Left forelimb (tissue), 1 donor: ENCODE results near the gene COL13A1.

Source experiments
- DNase-seq: peaks from one replicate; pipeline ENCODE4 v3.0.0-alpha.2; 2018; ENCODE audit warnings: low spot score

COL13A1 gene

GRCh38 chr10:69791812-69792211, 9.9 kb upstream of the COL13A1 start:
- no peak for DNase-seq

DNA sequence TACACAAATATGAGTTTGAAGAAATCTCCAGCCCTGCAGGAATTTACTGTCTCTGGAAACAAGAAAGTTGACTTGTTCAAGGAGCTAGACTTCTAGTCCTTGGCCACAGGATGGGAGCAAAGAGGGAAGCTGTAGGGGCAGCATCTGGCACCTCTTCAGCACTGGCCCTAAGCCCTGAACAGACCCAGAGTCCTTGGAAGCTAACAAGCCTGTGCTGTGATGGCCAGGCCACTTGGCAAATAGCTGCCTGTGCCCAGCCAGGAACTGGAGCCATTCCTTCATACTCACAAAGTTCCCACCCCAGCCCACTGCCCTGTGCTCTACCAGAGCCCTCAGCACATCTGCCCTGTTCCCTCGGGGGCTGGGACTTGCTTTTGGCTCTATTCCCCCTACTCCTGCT, 9.4 kb upstream of the COL13A1 start:
- no peak for DNase-seq

GRCh38 chr10:69794673-69795072, 7.0 kb upstream of the COL13A1 start:
- DNase-seq: no peak

DNA sequence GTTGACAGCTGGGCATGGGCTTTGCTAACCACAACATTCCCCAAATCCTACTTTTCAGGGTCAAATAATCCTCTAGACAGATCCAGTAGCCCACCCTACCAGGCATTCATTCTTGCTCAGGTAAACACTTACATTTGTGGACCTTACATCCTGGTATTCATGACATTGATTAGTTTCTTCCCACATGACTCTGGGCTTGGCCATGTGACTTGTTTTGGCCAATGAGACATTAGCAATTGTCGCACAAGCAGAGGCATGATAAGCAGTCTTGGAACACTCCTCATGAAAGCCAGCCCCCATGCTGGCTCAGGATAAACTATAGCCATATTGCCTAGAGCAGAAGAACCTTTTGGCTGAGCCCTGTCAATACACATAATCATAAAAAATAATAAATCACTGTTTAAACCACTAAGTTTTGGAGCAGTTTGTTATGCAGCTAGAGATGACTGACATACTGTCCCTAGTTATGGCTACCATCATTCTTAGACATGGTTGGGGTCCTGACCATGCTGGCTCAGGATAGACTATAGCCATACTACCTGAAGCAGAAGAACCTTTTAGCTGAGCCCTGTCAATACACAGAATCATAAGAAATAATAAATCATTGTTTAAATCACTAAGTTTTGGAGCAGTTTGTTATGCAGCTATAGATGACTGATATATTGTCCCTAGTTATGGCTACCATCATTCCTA, 6.3 kb upstream of the COL13A1 start:
- DNase-seq: no peak

DNA sequence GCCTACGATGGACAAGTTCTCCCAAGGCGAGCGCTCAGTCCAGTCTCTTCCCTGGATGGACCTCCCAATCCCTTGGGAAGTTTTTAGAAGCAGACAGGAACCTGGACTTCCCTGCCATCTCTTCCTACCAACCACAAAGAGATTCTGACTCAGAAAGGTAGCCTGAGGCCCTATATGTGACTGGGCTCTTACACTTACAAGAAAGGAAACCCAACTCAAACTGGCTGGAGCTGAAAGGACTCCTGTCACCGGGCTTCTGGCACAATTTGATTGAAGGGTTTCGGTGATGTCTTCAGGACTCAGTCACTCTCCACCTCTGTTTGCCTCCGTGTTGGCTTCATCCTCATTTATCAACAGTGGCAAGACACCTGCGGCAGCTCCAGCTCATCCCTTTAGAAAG, 3.7 kb upstream of the COL13A1 start:
- no peak for DNase-seq

DNA sequence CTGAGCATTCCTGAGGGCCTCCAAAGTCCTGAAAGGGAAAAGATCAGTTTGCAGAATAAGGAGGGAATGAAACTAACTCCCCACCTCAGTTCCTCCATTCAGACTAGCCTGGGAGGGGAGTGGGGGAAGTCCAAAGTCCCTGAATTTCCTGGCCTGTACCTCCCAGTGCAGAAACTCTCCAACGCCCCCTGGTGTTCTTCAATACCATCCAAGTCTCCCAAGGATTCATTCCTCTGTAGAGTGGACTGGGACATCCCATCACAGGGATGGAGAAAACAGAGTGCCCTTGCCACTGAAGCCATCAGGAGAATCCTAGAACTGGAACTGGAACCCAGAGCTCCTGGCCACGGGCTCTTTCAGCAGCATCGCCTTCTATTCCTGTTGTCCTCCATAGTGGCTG, 1.6 kb upstream of the COL13A1 start:
- no peak for DNase-seq

DNA sequence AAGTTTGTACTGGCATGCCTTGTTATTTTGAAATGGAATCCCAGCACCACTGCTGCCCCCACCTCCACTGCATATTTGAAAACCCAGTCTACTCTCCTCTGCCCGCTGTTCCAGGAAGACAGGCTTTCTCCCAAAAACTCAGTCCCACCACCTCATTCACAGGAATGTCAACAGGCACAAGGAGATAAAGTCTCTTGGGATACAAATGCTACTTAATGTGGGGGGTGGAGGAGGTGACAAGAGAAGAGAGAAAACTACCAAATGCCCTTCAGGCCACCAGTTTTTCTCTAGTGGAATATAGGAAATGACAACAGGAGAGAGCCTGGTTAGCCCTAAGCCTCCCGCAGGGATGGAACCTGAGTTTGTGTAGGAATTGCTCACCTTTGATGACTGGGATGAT, 1.0 kb upstream of the COL13A1 start:
- DNase-seq: no peak

DNA sequence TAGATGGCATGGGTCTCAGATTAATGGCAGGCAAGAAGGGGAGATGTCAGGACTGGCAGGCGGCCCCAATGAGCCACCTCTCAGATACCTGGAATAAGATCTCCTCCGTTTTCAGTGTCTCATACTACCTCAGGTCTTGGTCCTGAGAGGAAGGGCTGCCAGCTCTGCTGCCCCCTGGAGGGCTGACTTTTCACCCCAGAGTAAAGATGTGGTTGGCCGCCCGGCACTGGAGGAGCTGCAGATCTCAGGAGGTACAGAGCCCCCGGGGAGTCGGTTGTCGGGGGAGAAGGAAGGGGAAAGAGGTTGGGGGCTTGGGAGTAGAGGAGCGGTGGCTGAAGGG, 642 bp upstream of the COL13A1 start:
- DNase-seq: no peak

DNA sequence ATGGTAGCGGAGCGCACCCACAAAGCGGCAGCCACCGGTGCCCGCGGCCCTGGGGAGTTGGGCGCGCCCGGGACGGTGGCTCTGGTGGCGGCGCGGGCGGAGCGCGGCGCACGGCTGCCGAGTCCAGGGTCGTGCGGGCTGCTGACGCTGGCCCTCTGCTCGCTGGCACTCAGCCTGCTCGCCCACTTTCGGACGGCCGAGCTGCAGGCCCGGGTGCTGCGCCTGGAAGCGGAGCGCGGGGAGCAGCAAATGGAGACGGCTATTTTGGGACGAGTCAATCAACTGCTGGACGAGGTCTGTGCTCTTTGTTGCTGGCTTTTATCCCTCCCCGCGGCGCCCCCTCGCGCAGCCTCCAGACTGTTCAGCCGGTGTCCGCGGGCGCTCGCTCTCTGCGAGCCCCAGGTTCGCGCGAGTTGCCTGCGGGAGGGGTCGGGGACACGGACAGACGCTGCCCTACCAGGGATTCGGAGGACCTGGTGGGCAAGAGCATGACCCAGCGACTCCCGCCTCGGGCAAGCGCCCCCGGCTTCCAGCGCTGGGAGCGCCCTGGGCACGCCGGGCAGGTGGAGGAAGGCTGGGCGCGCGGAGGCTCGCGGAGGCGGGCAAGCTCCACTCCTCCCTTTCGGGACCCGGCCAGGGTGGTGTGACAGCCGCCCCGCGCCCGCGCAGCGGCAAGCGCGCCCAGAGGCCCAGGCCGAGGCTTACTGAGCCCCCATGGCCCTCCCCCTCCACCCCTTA, 887 bp downstream of the COL13A1 start:
- DNase-seq: peak; percentile 78

GRCh38 chr10:69803809-69804208, 2.1 kb downstream of the COL13A1 start:
- DNase-seq: no peak

DNA sequence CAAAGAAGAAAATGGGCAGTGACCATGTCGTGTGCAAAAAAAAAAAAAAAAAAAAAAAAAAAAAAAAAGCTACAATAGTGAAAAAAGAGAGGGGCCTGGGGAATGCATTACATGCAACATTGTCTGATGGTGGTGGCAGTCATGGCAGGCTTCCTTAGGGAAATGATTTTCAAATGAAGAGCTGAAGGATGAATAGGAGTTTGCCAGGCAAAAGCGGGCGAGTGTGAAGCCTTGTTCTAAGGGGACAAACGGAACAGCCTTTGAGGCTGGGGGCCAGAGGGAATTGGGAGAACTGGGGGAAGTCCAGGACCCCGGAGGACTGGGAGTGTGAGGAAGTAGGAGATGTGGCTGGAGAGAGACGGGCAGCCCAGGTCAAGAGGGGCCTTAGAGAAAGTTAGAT, 3.1 kb downstream of the COL13A1 start:
- DNase-seq: no peak

- no peak for DNase-seq
Measured at GRCh38 chr10:69807122-69807521, 5.4 kb downstream of the COL13A1 start.

GRCh38 chr10:69807696-69808095, 6.0 kb downstream of the COL13A1 start:
- DNase-seq: no peak

GRCh38 chr10:69809318-69809717, 7.6 kb downstream of the COL13A1 start:
- DNase-seq: no peak

GRCh38 chr10:69810097-69810496, 8.4 kb downstream of the COL13A1 start:
- no peak for DNase-seq

GRCh38 chr10:69810675-69811397, 9.1 kb downstream of the COL13A1 start:
- no peak for DNase-seq

DNA sequence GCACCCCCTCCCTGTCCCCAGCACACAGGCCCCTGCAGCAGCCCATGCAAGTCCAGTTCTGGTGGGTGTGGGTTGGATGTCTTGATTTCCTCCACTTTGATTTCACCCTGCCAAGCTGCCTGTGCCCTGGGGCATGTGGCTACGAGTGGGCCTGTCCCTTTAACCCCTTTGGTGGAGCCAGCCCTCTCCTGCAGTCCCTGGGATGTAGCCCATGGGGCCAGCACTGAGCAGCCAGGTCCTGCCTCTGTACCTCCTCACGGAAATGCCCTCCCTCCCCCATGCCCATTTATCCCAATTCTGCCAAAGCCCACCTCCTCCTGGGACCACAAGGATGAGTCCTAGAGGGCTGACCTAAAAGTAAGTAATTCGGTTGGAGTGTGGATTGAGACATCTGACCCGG, 11.9 kb downstream of the COL13A1 start:
- no peak for DNase-seq

DNA sequence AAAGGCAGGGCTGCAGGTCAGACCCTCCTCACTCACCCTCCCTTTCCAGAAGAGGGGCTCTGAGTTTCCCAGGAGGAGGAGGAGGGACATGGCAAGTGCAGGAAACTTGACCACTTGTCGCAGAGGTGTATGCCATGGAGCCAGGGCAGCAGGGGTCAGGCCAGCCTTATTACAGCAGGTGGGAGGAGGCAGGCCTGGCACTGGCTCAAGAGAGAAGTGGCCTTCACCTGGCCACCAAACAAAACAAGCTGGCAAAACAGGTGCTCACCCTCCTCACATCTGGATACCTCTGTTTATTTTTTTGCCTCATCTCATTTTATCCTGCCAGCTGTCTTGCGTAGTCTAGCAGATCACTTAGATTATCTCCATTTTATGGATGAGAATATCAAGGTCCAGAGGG, 12.5 kb downstream of the COL13A1 start:
- DNase-seq: no peak

GRCh38 chr10:69815104-69815503, 13.4 kb downstream of the COL13A1 start:
- no peak for DNase-seq

GRCh38 chr10:69816521-69816920, 14.8 kb downstream of the COL13A1 start:
- DNase-seq: no peak

- DNase-seq: no peak
Measured at GRCh38 chr10:69817078-69817581, 15.4 kb downstream of the COL13A1 start.

GRCh38 chr10:69818676-69819239, 17.1 kb downstream of the COL13A1 start:
- DNase-seq: no peak
